GM13977 (cell line): ENCODE data around the gene LRRC7.

ENCODE experiments used
- DNase-seq: peaks from one replicate; pipeline ENCODE4 v3.0.0; 2012; ENCODE audit warnings: low spot score
- CTCF ChIP-seq: IDR thresholded peaks from 2 replicates; pipeline ENCODE4 v1.5.1; 2012; ENCODE audit warnings: mild to moderate bottlenecking, control low read depth; ENCODE audit not compliant: insufficient read depth; ENCODE audit errors: extremely low read depth, missing control alignments
- in situ Hi-C: fragments of 300-500 bp; cut with MboI; formaldehyde crosslinking; loops from one replicate; pipeline ENCODE4 v1.12.0; 2022; ENCODE audit warnings: low sequenced_read_pairs, low pct_unique_long_range_greater_than_20kb, mixed read lengths, inconsistent platforms; ENCODE audit not compliant: unreplicated experiment

LRRC7 gene

GRCh38 chr1:70079546-70079945, 511.8 kb downstream of the LRRC7 start:
- in situ Hi-C loops = no loop called here
- no peak for DNase-seq
- TF ChIP-seq CTCF = no peak

GRCh38 chr1:70083519-70083918, 515.8 kb downstream of the LRRC7 start:
- DNase-seq = no peak
- TF ChIP-seq CTCF = no peak
- in situ Hi-C loops = no loop called here

GRCh38 chr1:70084314-70084915, 516.7 kb downstream of the LRRC7 start:
- DNase-seq = no peak
- no peak for TF ChIP-seq CTCF
- in situ Hi-C loops = no loop called here

- no peak for DNase-seq
- TF ChIP-seq CTCF = no peak
- in situ Hi-C loops = no loop called here
These were observed 517.8 kb downstream of the LRRC7 start for GRCh38 chr1:70085521-70085920.

GRCh38 chr1:70086897-70087296, 519.2 kb downstream of the LRRC7 start:
- no peak for DNase-seq
- in situ Hi-C loops = no loop called here
- TF ChIP-seq CTCF = no peak

- in situ Hi-C loops = no loop called here
- DNase-seq = no peak
- no peak for TF ChIP-seq CTCF
These were observed 522.4 kb downstream of the LRRC7 start for GRCh38 chr1:70090141-70090540.

GRCh38 chr1:70090875-70091274, 523.2 kb downstream of the LRRC7 start:
- DNase-seq = no peak
- in situ Hi-C loops = no loop called here
- no peak for TF ChIP-seq CTCF
